HG03108 (cell line): ENCODE results near the gene FXYD7.
"Not testable (repeated sequence)": the region's sequence is repeated elsewhere in the genome, so short reads cannot be mapped to it uniquely, and the experiment has no call there.

Experiments used
- ATAC-seq: cut with Tn5 transposase; IDR thresholded peaks from one replicate; pipeline ENCODE4 v1.9.1; 2021; ENCODE audit warnings: moderate library complexity; ENCODE audit not compliant: unreplicated experiment

FXYD7 gene

DNA sequence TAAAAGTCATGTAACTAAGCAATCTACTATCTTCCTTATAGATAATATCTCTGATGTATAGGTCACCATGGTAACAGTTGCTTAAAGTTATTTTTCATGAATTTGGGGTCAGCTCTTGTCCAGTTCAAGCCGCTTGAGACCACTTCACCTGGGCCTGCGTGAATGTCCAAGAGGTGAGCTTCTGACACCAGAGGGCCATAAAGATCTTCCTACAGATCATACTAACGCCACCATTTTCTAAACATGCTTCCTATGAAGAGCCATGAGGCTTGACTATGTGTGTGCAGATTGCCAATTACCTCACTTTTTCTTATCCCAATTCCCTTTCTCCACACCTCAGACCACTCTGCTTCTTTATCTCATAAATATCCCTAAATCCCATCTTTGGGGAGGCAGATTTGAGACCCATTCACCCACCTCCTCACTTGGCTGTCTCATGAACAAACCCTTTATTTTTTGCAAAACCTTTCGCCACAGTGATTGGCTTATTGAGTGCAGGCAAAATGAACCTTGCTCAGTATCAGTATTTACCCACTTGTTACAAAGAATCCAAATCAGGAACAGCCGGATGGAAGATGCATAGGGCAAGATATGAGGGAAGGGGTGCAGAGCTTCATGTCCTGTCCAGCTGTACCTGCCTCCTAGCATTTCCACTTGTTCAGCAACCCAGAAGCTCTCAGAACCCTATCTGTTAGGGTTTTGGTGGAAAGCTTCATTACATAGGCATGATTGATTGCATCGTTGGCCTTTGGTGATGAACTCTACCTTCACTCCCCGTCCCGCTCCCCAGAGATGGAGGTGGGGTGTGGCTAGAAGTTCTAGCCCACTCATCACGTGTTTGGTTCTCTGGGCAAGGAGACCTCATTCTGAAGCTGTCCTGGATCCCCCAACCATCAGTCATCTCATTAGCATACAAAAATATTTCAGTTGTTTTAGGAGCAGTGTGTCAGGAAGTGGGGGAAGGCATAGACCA lies 51.2 kb downstream of the FXYD7 start:
- no peak for ATAC-seq

- no peak for ATAC-seq
These were observed 52.8 kb downstream of the FXYD7 start for GRCh38 chr19:35195830-35196229.

DNA sequence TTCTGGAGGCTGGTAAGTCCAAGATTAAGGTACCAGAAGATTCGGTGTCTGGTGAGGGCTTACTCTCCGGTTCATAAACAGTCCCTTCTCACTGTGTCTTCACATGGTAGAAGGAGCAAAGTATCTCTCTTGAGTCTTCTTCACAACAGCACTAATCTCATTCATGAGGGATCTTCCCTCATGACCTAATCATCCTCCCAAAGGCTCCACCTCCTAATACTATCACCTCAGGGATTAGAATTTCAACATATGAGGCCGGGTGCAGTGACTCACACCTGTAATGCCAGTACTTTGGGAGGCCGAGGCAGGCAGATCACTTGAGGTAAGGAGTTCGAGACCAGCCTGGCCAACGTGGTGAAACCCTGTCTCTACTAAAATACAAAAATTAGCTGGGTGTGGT lies 53.8 kb downstream of the FXYD7 start:
- not testable (repeated sequence) for ATAC-seq

DNA sequence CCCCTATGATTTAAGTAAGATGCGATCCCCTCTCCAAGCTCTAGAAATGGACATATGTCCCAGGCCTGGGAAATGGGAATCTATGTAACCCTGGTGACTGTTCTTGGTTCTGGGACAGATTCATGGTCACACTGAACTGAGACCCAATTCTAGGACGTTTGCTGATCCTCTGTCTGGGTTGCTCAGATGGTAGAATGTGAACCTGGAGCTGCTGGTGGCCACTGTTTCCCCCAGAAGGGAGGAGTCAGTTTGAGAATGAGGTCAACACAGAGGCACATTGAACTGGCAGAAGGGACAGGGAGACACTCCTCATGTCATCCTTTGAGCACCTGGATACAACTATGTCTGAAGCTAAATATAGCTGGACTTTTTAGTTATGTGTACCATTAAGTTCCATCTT lies 56.4 kb downstream of the FXYD7 start:
- ATAC-seq, result no peak

DNA sequence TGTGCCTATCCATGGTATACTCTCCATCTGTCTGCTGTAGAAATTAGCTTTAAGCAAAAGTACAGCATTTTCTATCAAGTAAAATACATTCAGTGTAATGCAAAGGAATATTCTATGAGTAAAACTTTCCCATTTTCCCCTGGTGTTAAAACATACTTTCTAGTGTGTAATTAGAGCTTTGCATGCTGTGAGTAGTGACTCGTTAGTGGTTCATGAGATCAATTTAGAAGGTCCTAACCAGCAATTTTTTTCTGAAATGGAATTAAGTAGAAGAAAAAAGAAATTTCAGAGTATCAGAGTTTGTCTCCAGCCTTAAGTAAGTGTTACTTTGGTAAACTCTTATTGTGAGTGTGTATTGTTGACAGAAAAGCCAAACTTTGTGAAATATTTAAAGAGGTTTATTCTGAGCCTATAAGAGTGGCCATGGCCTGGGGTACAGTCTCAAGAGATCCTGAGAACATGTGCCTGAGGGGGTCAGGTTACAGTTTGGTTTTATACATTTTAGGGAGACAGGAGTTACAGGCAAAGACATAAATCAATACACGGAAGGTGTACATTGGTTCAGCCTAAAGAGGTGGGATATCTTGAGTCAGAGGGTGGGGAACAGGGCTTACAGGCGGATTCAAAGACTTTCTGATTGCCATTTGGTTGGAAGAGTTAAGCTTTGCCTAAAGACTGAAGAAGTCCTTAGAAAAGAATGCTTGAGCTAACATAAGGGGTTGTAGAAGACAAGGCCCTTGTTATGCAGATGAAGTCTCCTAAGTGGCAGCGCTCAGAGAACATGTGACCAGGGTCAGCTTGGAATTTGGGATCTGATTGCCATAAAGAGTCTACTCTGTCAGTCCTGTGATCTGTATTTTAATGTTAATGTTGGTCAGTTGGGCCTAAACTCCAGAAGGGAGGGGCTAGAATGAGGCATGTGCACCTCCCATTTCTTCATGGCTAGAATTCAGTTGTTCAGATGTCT lies 60.0 kb downstream of the FXYD7 start:
- ATAC-seq, result no peak
